HG02610 (cell line): ENCODE results near the gene LCT.
"Not testable (repeated sequence)": the region's sequence is repeated elsewhere in the genome, so short reads cannot be mapped to it uniquely, and the experiment has no call there.

Experiments used
- ATAC-seq: cut with Tn5 transposase; IDR thresholded peaks from one replicate; pipeline ENCODE4 v1.9.1; 2021; ENCODE audit warnings: mild to moderate bottlenecking, moderate library complexity; ENCODE audit not compliant: unreplicated experiment

LCT gene

DNA sequence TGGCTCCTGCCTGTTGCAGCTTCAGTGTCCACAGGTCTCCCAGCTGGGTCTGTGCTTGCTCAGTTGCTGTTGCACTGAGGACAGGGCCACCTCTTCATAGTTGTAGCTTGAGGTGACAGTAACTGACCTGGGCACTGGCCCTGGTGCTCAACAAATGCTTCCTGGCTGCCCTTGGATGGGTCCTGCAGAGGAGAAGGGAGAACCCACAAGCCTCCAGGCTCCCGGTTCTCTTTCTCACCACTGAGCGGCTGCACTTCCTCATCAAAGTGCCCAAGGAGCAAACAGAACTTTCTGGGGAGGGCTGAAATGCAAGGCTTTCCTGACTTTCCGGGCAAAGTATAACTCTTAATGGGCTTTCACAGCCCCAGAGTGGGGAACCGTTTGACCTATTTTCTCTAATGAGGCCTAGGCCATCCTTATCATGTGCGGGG is 38.7 kb downstream of the LCT start:
- no peak for ATAC-seq

DNA sequence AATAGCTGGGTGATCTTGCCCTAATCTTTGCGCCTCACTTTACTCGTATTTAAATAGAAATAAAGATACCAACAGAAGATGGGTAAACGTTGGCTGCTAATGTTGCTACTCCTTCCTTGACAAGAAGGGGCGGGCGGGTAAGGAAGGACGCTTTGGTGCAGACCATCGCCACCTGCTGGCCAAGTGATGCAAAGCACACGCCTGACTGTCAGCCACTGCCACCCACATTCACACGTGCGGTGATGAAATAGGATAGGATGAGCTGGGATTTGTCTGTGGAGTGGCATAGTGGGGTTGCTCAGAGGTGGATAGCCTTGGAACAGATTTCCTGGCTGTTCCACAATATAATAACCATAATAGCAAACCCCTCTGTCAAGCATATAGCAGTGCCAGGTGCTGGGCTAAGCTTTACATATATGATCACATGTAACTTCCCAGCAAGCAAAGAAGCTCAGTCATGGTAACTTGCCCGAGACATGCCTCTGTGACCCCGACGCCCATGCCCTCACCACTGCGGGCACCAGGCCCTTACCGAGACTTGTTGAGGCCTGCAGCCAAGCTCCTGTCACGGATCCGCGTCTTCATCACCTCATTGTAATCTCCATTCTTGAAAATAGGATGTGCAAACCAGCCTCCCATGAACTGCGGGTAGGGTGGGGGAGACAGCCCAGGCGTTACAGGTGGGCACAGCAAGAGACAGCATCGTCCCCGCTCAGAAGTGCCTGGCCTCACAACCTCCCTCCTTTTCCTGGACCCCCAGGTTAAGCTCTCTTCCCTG is 39.3 kb downstream of the LCT start:
- peak; percentile 70 for ATAC-seq

DNA sequence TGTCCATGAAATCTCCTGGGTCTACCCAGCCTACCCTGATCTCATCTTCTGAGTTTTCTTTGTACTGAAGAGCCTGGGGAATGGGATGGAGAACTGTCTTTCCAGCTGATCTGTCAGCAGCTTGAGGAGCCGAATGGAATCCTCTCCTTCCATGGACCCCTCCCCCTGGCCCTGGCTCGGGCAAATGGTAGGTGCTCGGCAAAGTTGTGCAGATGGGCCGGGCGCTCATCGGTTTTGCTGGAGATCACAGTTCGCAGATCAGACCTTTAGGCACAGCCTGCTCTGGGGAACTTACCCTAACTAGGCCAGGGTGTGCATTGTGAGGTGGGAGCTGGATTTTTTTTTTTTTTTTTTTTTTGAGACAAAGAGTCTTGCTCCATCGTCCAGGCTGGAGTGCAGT is 40.4 kb downstream of the LCT start:
- no peak for ATAC-seq

DNA sequence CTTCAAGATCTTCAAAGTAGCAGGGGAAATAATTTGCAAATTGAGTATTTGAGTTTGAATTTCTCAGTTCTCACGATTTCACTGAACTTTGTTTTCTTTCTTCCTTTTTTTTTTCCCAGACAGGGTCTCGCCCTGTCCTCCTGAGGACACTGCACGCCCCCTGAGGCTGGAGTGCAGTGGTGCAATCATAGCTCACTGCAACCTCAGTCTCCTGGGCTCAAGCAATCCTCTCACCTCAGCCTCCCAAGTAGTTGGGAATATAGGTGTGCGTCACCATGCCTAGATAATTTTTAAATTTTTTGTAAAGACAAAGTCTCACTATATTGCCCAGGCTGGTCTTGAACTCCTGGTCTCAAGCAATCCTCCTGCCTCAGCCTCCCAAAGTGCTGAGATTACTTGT is 41.3 kb downstream of the LCT start:
- ATAC-seq, result not testable (repeated sequence)

DNA sequence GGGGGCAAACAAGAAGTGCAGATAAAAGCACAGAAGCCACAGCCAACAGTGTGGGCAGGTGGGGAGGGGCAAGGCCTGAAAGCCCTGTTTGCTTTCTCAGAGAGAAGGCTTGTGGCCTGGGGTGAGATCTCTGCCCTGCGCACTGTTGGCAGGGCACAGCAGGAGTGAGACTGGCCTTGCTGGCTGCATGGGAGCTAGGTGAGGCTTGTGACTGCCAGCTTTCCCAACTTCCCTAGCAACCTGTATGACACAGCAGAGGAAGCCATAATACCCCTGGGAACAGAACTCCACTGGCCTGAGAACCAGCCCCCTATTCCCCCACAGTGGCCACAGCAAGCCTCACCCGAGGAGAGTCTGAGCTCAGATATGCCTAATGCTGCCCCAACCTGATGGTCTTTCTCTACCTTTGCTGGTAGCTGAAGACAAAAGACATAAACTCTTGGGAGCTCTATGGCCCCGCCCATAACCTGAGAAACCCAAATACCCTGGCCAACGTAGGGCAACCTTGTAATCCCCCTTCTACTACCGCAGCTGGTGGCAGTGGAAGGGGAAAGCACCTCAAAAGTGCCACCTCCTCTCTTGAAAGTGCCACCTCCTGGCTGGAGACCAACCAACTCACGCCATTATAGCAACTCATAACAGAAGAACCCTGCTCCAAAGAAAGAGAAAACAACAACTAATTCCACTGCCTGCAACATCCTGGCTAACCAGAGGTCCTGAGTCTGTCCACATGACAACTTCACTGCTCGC is 44.4 kb downstream of the LCT start:
- peak; percentile 41 for ATAC-seq

DNA sequence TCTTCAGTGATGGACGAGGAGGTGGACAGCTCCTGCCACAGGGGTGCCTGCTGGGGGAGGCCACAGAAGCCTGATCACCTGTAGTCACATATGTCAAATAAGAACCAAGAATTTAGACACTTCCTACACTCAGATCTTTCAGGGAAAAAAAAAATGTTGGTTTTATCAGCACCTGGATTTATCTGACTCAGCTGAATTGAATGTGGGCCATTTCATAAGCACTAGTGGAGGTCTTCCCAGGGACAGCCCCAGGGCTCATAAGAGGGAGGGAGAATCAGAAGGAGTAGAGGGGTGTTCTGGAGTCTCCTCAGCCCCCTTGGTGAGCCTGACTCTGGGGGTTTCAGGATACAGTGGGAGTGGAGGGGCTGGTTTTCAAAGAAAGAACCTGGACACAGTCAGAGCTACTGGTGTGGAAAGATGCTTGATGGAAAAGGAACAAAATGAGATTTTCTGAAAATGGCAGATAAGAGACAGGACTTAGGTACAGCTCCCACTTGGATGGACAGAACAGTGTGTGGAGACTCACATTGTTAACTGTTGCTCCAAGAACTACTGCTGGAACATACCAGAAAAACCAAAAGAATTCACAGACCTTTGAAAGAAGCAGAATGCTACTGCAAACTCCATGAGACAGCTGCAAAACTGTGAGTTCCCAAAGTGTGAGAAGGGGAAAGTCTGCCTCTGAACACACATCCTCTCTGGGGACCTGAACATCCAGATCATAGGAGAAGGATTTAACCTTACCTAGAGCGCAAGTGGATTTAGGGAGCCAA is 45.4 kb downstream of the LCT start:
- ATAC-seq, result no peak

DNA sequence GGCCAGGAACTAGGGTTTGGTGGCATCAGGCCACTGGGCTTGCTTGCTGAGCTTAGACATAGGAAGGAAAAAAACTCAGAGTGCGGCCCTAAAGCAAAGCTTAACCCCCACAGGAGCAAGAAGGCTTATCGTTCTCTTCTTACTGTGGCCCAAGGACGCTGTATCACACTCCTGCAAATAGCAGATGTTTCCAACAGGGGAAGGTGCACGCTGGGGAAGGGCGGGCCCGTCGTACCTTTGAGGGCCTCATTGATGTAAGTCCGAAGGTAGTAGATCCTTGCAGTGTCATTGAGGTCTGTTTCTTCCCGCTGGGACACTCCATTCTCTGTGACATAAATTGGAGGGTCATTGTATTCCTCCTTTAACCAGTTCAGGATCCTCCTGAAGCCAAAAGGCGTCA is 46.6 kb downstream of the LCT start:
- ATAC-seq, result no peak

DNA sequence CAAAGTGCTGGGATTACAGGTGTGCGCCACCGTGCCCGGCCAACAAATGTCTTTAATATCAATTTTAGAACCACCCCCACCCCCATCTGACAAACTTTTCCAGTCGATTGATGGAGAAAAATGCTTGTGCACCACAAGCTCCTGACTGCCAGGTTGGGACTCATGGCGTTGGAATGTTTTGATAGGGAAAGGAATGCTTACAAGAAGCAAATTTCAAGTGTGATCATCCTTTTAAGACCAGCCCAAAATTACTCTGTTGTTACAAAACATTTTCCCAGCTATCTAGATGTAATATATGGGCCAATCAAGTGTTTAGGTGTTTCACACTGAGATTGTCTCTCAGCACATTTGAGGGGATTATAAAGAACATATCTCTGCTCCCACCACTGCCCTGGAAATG is 50.2 kb downstream of the LCT start:
- no peak for ATAC-seq

DNA sequence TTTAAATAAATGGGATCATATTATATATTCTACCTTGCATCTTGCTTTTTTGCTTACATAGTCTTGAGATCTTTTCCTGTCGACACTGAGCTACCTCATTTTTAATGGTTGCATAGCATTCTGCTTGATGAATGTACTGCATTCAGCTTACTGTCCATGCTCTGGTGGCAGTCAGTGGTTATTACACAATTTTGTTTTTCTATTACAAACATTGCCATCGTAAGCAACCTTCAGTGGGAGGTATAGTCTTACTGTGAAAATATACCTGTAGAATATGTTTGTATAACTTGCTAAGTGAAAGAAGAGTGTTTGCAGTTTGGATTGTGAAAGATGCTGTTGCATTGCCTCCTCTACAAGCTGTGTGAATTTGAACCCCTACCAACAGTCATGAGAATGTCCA is 52.0 kb downstream of the LCT start:
- no peak for ATAC-seq

DNA sequence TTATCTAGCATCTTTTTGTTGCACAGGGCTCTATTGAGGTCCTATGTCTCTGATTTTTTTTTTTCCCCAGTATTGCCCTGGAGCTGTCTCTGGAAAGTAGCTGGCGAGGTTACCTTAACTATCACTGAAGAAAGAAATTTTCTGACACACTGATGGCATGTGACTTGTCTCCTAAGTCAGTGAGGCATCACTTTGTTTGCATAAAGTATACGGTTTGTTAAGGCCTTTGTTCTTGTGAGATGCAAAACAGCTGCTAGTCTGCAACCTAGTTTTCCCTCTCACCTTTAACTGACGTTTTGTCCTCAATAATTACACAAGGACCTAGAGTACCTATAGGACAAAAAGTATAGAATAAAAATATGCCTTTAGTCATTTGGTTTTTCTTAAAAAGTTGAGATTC is 53.5 kb downstream of the LCT start:
- ATAC-seq, result no peak

DNA sequence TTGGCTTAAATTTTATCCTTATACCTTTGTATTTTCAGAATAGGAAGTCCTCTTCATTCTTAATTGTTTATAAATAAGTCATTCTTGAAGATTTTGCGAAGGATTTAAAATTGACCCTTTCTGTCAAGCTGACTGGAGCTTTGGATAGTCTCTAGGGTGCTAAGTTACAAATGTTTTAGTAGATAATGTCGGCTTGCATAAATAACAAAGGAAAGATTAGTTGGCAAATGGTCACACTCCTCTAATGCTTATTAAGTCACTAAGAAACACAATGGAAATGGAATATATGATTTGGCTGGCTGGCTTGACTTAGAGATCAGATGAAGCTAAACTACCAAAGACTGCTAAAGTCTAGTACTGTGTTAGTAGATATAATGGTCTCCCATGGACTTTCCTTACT is 54.8 kb downstream of the LCT start:
- ATAC-seq, result no peak

DNA sequence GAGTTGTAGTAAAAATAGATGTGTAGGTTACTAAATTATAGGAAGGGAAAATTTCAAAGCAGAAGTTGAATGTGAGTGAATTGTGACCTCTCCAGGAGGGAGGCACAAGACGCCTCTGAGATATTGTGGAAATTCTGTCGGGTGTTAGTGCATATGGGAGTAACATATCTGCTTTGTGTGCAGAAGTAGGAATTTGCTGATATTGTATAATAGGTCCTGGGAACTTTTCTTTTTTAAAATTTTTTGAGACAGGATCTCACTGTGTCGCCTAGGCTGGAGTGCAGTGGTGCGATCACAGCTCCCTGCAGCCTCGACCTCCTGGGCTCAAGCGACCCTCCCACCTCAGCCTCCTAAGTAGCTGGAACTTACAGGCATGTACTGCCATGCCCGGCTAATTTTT is 60.6 kb downstream of the LCT start:
- ATAC-seq, result no peak

DNA sequence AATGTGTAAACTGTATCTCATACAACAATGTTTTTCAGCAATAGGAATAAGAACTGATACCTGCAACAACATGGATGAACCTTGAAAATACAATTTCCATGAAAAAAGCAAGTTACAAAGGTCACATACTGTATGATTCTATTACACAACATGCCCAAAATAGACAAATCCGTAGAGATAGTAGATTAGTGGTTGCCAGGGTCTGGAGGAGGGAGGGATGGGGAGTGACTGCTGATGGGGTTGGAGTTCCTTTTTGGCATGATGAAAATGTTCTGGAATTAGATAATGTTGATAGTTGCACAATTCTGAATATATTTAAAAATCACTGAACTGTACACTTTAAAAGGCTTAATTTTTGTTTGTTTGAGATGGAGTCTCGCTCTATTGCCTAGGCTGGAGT is 61.6 kb downstream of the LCT start:
- no peak for ATAC-seq

DNA sequence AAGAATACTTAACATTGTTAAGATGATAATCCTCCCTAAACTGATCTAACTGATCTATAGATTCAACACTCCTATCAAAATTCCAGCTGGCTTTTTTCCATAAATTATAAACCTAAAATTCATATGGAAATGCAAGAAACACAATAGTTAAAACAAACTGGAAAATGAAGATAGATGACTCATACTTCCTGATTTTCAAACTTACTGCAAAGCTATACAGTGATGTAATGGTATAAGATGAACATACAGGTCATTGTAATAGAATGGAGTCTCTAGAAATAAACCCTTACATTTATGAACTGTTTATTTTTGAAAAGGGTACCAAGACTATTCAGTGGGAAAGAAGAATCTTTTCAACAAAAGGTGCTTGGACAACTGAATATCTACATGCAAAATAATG is 63.1 kb downstream of the LCT start:
- ATAC-seq, result no peak

DNA sequence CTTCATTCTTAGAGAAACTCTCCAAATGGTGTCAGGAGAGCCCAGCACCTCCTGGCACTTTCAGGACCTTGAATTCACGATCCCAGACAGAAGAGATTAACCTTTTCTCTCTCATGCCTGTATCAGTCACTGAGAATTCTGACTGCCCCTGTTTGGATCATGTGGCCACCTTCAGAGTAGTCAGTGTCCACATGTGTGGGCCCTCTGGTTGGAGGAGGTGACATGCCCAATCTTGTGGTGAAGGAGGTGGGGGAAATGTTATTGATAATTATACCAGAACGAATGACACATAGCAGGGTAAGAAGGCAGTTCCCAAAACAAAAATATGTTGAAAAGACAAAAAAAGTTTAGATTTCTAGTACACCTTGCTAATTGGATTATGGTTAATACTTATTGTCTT is 63.7 kb downstream of the LCT start:
- no peak for ATAC-seq

DNA sequence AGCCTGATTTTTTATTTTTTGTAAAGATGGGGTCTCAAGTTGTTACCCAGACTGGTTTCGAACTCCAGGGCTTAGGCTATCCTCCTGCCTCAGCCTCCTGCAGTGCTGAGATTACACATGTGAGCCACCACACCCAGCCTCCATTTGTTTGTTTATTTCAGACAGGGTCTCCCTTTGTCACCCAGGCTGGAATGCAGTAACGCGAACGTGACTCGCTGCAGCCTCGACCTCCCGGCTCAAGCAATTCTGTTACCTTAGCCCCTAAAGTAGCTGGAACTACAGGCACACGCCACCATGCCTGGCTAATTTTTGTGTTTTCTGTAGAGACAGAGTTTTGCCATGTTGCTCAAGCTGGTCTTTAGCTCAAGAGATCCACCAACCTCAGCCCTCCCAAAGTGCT is 68.1 kb downstream of the LCT start:
- no peak for ATAC-seq

DNA sequence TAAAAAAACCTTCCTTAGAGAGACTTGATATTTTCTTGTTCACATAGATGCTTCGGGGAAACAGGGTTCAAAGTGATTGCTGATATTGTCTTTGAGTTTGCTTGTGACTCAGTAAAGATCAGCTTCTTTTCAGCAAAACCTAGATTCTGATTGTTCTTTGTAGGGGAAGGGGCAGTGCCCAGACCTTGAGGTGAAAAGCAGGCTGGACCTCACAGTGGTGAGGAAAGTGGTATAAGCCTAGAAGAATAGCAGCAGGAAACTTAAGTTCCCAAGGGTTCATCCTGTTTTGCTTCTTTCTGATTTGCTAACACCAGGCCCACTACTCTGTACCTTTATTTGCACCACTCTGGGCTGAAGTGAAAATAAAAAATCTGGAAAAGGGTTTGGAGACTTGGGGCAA is 74.5 kb downstream of the LCT start:
- no peak for ATAC-seq

DNA sequence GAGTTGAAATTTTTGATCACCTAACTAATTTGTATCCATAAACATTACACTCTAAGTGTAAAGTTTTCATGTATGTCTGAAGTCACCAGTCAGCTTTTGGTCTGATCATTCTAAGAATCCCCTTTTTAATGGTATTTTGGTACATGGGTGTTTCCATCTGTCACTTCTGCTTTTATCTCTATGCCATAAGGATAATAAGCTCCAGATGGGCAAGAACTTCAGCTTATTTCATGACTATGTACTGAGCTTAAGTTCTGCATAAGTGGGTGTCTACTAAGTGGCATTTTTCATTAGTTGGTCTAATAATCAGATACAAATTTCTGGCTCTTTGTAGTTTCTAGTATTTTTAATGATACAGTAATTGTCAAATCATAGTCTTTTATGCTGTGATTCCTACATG is 75.0 kb downstream of the LCT start:
- ATAC-seq, result no peak

DNA sequence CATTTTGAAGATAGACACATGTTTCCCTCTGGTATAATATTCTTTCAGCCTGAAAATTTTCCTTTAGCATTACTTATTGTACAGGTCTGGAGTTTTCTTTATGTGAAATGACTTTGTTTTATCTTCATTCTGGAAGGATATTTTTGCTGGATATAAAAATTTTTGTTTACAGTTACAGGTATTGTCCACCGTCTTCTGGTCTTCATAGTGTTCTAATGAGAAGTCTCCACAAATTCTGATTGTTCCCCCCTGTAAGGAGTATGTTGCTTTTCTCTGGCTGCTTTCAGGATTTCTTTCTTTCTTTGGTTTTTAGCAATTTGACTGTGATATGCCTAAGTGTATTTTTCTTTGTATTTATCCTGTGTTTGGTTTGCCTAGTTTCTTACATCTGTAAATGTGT is 80.3 kb downstream of the LCT start:
- ATAC-seq, result no peak

DNA sequence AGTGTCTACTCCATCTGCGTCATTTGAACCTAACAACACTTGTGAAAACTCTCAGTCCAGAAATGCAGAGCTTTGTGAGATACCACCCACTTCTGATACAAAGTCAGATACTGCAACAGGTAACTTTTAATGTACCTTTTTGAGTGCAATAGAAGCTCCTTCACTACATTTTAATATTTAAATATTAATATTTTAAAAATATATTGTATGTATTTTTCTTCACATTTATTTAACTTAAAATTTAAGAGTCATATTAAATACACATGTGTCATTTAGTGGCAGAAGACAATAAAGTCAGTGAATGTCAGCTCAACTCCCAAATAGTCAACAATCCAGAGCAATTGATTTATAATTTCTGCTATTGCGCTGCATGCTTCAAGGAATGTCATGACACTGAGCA is 81.4 kb downstream of the LCT start:
- ATAC-seq, result no peak

DNA sequence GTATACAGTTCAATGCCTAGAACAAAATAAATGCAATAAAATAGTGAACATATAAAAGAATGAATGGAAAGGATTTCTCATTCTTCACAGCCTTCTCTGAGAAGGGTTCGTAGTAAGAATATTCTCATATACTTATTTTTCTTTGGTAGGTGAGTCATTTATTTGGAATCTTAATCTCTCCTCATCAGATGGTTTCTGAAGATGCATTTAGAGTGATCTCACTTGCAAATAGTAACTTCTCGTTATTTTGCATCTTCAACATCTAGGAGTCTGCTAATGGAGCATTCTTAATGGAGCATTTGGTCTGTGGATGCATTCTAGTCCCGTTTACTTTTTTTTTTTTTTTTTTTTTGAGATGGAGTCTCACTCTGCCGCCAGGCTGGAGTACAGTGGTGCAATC is 91.4 kb downstream of the LCT start:
- ATAC-seq, result no peak

DNA sequence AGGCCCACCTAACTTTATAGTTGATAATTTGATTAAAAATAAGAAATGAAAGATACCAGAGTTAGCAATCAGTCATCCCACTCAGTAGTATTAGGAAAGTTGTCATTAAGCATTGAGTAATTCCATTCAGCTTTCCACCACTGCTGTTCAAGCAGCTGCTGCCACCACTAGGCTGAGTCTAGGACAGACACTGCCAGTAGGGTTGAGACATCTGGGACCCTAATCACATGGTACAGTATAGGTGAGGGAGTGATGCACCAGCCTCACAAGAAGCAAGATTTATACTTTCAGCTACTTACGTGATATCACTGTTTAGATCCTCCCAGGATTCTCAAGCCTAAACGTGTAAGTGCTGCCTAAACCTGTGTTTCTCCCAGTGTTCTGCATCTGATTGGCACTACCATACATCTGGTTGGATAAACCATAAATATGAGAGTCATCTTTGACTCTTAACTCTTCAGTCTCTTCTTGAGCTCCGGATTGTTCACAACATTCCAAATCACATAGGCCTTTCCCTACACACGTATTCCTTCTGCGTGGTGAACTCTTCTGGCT is 92.1 kb downstream of the LCT start:
- peak; percentile 15 for ATAC-seq
